Natural killer cell (primary cell): Measurements from ENCODE around the gene CMSS1. TPM values are rescaled to one million over a fixed set of nuclear protein-coding genes. Genes with fewer than 3 reads are reported as not detected.

Experiments
- ATAC-seq, 3 donors: fragments of 150-1000 bp in 2 of 3; fragments of 200-7000 bp in 1 of 3; cut with Tn5 transposase; 1 replicate in 1 of 3; 2 replicates in 2 of 3; pipeline ENCODE4 v1.10.0; 2021; ENCODE audit warnings: mild to moderate bottlenecking in 2 of 3, moderate library complexity in 2 of 3
- DNase-seq, 2 donors: peaks; one replicate each; pipeline versions ENCODE4 v3.0.0 to v3.0.0-alpha.2; 2013 to 2021; ENCODE audit warnings: mixed read lengths in 1 of 2
- H3K27ac ChIP-seq: one replicate; pipeline ENCODE4 v1.5.1; 2013; ENCODE audit warnings: mild to moderate bottlenecking, low read length
- H3K27me3 ChIP-seq: one replicate; pipeline ENCODE4 v1.6.1; 2013; ENCODE audit warnings: low read length; ENCODE audit not compliant: control insufficient read depth, insufficient read depth
- H3K36me3 ChIP-seq: one replicate; pipeline ENCODE4 v1.6.1; 2013; ENCODE audit warnings: low read length; ENCODE audit not compliant: control insufficient read depth, insufficient read depth
- H3K4me1 ChIP-seq: one replicate; pipeline ENCODE4 v1.6.1; 2013; ENCODE audit warnings: low read length; ENCODE audit not compliant: control insufficient read depth, insufficient read depth
- H3K4me3 ChIP-seq: one replicate; pipeline ENCODE4 v1.5.1; 2013; ENCODE audit warnings: low read length
- H3K9me3 ChIP-seq: one replicate; pipeline ENCODE4 v1.6.1; 2013; ENCODE audit warnings: low read length; ENCODE audit not compliant: control insufficient read depth, insufficient read depth
- H3K27ac Mint-ChIP-seq, 2 donors: one replicate each; pipeline ENCODE4 v1.8.0; 2022; ENCODE audit warnings: mild to moderate bottlenecking in 2 of 2, mixed read lengths in 2 of 2, moderate library complexity in 1 of 2
- H3K27me3 Mint-ChIP-seq, 2 donors: one replicate each; pipeline ENCODE4 v1.8.0; 2022; ENCODE audit warnings: low read depth in 2 of 2, mixed read lengths in 2 of 2
- H3K36me3 Mint-ChIP-seq: one replicate; pipeline ENCODE4 v1.8.0; 2022; ENCODE audit warnings: mixed read lengths
- H3K4me1 Mint-ChIP-seq, 2 donors: one replicate each; pipeline ENCODE4 v1.8.0; 2022; ENCODE audit warnings: mixed read lengths in 2 of 2
- H3K4me3 Mint-ChIP-seq: one replicate; pipeline ENCODE4 v1.8.0; 2022; ENCODE audit warnings: mild to moderate bottlenecking, moderate library complexity, mixed read lengths
- H3K9me3 Mint-ChIP-seq, 2 donors: one replicate each; pipeline ENCODE4 v1.8.0; 2022; ENCODE audit warnings: mixed read lengths in 2 of 2
- WGBS: methylation state at CpG from one replicate; pipeline ENCODE4 v1.1.7; 2013; ENCODE audit warnings: missing lambda C conversion rate; ENCODE audit not compliant: insufficient coverage; 5-methylcytosine and 5-hydroxymethylcytosine counted together
- intact Hi-C: fragments of 100-400 bp; cut with micrococcal nuclease; formaldehyde crosslinking; loops from one replicate; pipeline ENCODE4 v1.14.2; 2022
- total RNA-seq, 4 donors: library from RNA; stranded (reverse); fragments of 120-200 nt in 1 of 4; gene quantifications; one replicate each; pipeline versions ENCODE4 v1.2.3 to v1.2.4, GENCODE V29; 2013 to 2022
- TF ChIP-seq, protein P1 (sequence below): fragments of 200-600 bp; IDR thresholded peaks from one replicate; pipeline ENCODE4 v1.8.0; 2022; ENCODE audit warnings: antibody characterized with exemption

CMSS1 gene
- 10 to 100 TPM in 1 of 3 donors, 1 to 10 TPM in 2; 7.8 to 12.7 (median 9.2) TPM for total RNA-seq
- 18.4 TPM for total RNA-seq (2013)

DNA sequence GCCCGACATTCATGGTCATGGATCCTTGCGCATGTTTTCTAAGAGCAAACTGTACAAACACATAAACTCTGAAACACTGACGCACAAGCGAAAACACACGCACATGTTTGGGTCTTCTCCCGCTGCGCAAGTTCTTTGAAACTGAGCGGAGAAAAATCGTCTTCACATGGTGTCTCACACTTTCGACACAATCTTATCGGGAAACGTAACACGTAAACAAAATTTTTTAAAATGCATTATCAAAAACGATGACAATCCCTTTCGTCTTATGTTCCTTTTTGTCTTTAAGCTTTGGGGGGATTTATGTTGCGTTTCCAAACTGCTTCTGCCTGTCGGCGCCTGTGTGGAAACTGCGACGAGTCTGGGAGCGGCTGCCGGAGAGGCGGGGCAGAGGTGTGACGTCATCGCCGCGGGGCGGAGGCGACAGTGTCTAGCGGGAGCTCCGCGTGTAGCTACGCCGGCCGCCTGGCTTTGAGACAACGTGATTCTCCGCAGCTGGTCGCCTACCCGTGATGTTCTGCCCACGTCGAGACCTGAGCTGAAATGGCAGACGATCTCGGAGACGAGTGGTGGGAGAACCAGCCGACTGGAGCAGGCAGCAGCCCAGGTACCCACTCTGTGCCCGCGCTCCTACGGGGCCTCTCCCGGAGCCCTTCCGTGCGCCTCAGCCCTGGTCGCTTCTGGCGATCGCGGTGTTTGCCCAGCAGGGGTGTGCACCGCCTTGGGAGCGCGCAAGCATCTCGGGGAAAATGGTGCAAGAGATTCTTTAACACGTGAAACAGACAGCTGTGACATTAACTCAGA is at the start of gene CMSS1:
CMSS1 (plus strand) TSS at position 426 of the 804 bp plus-strand sequence.
- peak; percentile 94 to 96 (median 94) for ATAC-seq
- peaks cover 0 to 6% of the 10 kb centered on the region in 2 donors for H3K27me3 Mint-ChIP-seq
- H3K9me3 Mint-ChIP-seq, result no peaks in the 10 kb centered on the region
- Histone ChIP-seq H3K27me3 (no peaks in the 10 kb centered on the region), H3K4me1 (peaks cover 5% of the 10 kb centered on the region), H3K4me3 (peak within 1 kb of the TSS; percentile 58), H3K9me3 (no peaks in the 10 kb centered on the region), H3K27ac (peak within 1 kb of the TSS; percentile 82), H3K36me3 (no peaks in the 10 kb centered on the region)
- H3K27ac Mint-ChIP-seq, result peak within 1 kb of the TSS; percentile 99
- H3K36me3 Mint-ChIP-seq, result no peaks in the 10 kb centered on the region
- peak within 1 kb of the TSS; percentile 98 for H3K4me3 Mint-ChIP-seq
- TF ChIP-seq, protein P1, sequence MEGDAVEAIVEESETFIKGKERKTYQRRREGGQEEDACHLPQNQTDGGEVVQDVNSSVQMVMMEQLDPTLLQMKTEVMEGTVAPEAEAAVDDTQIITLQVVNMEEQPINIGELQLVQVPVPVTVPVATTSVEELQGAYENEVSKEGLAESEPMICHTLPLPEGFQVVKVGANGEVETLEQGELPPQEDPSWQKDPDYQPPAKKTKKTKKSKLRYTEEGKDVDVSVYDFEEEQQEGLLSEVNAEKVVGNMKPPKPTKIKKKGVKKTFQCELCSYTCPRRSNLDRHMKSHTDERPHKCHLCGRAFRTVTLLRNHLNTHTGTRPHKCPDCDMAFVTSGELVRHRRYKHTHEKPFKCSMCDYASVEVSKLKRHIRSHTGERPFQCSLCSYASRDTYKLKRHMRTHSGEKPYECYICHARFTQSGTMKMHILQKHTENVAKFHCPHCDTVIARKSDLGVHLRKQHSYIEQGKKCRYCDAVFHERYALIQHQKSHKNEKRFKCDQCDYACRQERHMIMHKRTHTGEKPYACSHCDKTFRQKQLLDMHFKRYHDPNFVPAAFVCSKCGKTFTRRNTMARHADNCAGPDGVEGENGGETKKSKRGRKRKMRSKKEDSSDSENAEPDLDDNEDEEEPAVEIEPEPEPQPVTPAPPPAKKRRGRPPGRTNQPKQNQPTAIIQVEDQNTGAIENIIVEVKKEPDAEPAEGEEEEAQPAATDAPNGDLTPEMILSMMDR, result no peak
- peak; percentile 96 to 97 for DNase-seq
- under 1% methylated on average over 60 of the region's 60 CpGs for WGBS
- H3K4me1 Mint-ChIP-seq, result peaks cover 25 to 27% of the 10 kb centered on the region in 2 donors
- intact Hi-C loops, result loop anchor here (1.0 to 10.0 kb wide), 3 partner anchors 443 to 913 kb away; partner anchors contain the start of genes DCBLD2, LNP1, TBC1D23 and TOMM70

DNA sequence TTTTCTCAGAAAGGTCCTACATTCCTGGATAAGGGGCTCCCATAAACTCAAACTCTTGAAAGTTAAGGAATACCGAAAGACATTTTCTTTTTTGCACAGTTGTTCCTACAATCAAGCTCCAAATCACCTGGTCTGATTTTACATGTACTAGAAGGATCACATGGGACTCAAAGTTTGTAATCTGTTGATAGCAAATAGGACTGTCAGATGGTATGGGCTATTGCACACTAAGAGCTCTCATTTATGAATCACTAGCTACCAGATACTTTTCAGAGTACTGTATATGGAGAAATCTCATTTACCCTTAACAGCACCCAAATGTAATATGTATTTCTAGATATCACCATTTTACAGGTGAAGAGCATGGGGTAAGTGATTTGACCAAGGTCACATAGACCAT is 49.5 kb upstream of the CMSS1 start:
- no peak overlapping the region for H3K27ac Mint-ChIP-seq
- Histone ChIP-seq H3K4me3 (no peak overlapping the region), H3K27ac (no peak overlapping the region), H3K9me3 (no peaks in the 10 kb centered on the region), H3K36me3 (no peaks in the 10 kb centered on the region), H3K27me3 (no peaks in the 10 kb centered on the region), H3K4me1 (no peaks in the 10 kb centered on the region)
- H3K9me3 Mint-ChIP-seq, result no peaks in the 10 kb centered on the region
- intact Hi-C loops, result no loop called here
- no peaks in the 10 kb centered on the region for H3K4me1 Mint-ChIP-seq
- DNase-seq (no peak), ATAC-seq (no peak)
- TF ChIP-seq, protein P1, result no peak
- H3K4me3 Mint-ChIP-seq, result no peak overlapping the region
- WGBS, result 100% methylated on average over 1 of the region's 1 CpG
- H3K27me3 Mint-ChIP-seq, result peaks cover 0 to 6% of the 10 kb centered on the region in 2 donors
- H3K36me3 Mint-ChIP-seq, result no peaks in the 10 kb centered on the region

DNA sequence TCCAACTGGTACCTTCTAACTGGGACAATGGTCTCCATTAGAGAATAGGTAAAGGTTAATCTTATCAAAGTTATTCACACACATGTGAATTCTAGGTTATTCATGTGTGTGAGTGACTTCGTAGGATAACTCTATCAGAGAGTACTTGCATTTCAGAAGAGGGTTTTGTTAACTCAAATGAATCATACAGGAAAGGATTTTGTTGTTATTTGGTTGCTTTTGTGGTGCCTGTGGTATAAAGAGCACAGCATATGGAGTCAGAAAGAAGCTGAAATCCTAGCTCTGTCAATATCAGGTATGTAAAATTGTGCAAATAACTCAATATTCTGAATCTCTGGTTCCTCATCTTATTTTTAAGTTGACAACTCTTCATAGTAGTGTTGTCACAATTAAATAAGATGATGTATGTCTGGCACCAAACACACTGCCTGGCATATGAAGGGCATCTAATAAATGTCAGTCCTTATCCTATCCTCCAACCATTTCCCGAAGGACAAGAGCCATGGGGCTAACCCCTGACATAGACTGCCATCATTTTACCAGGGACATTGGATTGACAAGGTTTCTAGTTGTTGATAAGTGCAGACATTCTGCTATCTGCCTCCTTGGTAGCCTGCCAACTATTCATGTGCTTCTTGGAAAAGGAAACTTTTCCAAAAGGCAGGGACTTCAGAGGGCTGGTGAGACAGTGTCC is 48.7 kb upstream of the CMSS1 start:
- no peaks in the 10 kb centered on the region for H3K36me3 ChIP-seq
- DNase-seq, result no peak
- no peak overlapping the region for H3K27ac ChIP-seq
- H3K9me3 Mint-ChIP-seq, result no peaks in the 10 kb centered on the region
- intact Hi-C loops, result no loop called here
- TF ChIP-seq, protein P1, result no peak
- H3K9me3 ChIP-seq, result no peaks in the 10 kb centered on the region
- H3K27me3 Mint-ChIP-seq, result peaks cover 0 to 6% of the 10 kb centered on the region in 2 donors
- H3K27me3 ChIP-seq, result no peaks in the 10 kb centered on the region
- ATAC-seq, result no peak
- H3K4me1 Mint-ChIP-seq, result no peaks in the 10 kb centered on the region
- no peaks in the 10 kb centered on the region for H3K4me1 ChIP-seq
- WGBS, result 83% methylated on average over 2 of the region's 2 CpGs
- no peak overlapping the region for H3K27ac Mint-ChIP-seq
- no peaks in the 10 kb centered on the region for H3K36me3 Mint-ChIP-seq
- H3K4me3 Mint-ChIP-seq, result no peak overlapping the region
- H3K4me3 ChIP-seq, result no peak overlapping the region
